GM12892 (cell line): Measurements from ENCODE around the gene ATP13A3.

Experiments used
- DNase-seq: peaks from one replicate; pipeline ENCODE4 v3.0.0; 2011; ENCODE audit not compliant: insufficient read length
- FAIRE-seq: peaks from 2 replicates; lab custom pipeline; 2011; peaks lifted over from hg19 to GRCh38; lab: Jason Lieb, UNC
- POLR2A ChIP-seq: IDR thresholded peaks from 2 replicates; pipeline ENCODE4 v1.6.1; 2011; ENCODE audit warnings: low read depth, low read length, control low read depth
- POLR2AphosphoS5 ChIP-seq: IDR thresholded peaks from 2 replicates; pipeline ENCODE4 v1.6.1; 2011; ENCODE audit warnings: low read depth, low read length, control low read depth
- TAF1 ChIP-seq: IDR thresholded peaks from 2 replicates; pipeline ENCODE4 v1.6.1; 2011; ENCODE audit warnings: low read depth, mild to moderate bottlenecking, control low read depth, low read length, borderline replicate concordance

ATP13A3 gene

DNA sequence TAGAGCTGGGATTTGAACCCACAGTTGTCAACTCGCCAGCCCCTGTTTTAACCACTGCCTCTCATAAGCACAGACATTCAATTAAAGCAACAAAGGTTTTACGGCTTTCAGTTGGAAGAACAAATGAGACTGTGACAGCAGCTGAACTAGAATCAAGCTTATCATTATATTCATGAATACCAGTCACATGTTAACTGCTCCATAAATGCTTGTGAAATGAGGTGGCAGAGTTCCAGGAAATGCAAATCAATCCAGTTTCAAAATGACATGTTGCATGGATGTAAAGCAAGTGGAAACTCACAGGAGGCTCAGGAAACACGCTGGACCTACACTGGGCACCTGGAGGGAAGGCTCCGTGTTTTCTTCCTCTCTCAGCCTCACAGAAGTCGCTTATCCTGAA lies 91.6 kb downstream of the ATP13A3 start:
- FAIRE-seq (no peak), DNase-seq (no peak)
- TF ChIP-seq TAF1, result no peak
- TF ChIP-seq POLR2A, result no peak
- no peak for TF ChIP-seq POLR2AphosphoS5

GRCh38 chr3:194392576-194392975 lies 94.2 kb downstream of the ATP13A3 start:
- no peak for TF ChIP-seq POLR2A
- FAIRE-seq (no peak), DNase-seq (no peak)

- DNase-seq (no peak), FAIRE-seq (no peak)
- TF ChIP-seq POLR2A, result no peak
- TF ChIP-seq POLR2AphosphoS5, result no peak
Measured at GRCh38 chr3:194390835-194391234, 96.0 kb downstream of the ATP13A3 start.

DNA sequence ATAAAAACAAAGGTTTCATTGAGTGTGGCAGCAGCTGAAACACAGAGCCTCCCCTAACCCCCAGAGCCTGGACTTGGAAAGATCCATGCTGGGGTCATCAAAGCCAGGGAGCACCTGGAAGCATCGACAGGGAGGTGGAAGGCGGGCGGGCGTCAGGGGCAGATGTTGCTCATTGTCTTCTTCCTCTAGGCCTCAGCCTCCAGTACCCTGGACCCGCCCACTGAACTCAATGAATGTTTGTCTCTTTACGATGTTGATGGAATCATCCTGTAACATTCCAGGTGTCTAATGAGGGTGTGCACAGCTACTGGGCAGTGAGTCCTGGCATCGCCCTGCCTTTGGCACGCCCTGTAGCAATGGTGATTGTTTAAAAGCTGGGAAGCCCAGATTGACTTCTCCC lies 97.5 kb downstream of the ATP13A3 start:
- DNase-seq (no peak), FAIRE-seq (no peak)
- TF ChIP-seq POLR2AphosphoS5 (no peak), POLR2A (no peak), TAF1 (no peak)

DNA sequence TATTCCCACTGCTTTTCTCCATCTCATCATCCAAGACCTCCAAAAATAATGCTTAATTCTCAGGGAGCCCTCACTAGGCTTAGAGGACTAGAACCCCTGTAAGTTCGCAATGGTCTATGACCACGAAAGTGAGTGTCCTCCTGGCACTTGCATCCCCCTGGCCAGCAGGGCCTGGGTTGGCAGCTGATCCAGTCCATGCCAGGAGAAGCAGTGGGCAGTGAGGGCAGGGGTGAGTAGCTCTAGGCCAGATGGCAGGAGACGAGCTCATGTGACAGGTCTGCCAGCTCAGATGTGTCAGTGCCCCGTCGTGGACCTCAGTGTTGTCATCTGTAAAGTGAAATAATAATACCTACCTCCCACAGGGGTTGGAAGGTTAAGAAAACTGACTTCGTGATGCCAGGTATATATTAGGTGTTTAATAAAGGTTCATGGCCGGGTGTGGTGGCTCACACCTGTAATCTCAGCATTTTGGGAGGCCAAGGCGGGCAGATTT lies 98.8 kb downstream of the ATP13A3 start:
- TF ChIP-seq POLR2A, result no peak
- TF ChIP-seq POLR2AphosphoS5, result no peak
- TF ChIP-seq TAF1, result no peak
- FAIRE-seq (no peak), DNase-seq (no peak)

DNA sequence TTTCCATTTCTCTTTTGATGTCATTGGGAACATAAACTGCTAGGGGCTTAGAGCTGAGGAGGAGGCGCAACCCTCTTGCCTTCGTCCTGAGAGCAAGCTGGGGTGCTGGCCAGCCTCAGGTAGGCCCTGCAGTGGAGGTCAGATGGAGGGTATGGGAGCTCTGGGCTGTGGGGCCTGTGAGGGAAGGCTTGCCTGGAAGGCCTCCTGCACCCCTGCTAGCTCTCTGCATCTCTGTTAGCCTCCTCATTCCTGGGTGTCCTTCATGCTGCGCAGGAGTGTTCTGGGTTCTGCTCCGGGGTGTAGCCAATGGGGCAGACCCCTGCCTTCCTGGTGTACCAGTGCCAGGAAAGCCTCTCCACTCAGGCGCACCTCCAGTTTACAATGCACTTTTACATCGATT lies 99.5 kb downstream of the ATP13A3 start:
- no peak for TF ChIP-seq TAF1
- no peak for TF ChIP-seq POLR2A
- no peak for TF ChIP-seq POLR2AphosphoS5
- FAIRE-seq, result no peak
- DNase-seq, result no peak

- TF ChIP-seq TAF1, result no peak
- no peak for TF ChIP-seq POLR2A
- TF ChIP-seq POLR2AphosphoS5, result no peak
- DNase-seq, result no peak
- FAIRE-seq, result no peak
Measured at GRCh38 chr3:194386648-194387047, 100.2 kb downstream of the ATP13A3 start.

DNA sequence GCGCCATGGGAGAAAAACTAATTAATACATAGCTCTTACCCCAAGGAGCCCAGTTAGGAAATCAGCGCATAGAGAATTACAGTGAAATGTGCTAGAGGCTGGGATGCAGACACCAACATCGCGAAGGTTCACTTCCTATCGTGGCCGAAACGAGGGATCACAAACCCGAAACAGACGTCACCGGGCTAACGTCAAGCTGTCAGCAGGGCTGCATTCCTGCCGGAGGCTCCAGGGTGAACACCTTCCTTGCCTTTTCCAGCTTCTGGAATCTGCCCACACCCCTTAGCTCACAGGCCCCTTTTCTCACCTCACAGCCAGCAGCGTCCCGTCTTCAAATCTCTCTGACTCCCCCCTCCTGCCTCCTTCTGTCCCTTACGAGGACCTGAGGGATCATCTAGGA lies 100.7 kb downstream of the ATP13A3 start:
- DNase-seq (no peak), FAIRE-seq (no peak)
- TF ChIP-seq TAF1, result no peak
- no peak for TF ChIP-seq POLR2A
- no peak for TF ChIP-seq POLR2AphosphoS5

GRCh38 chr3:194384569-194385001 lies 102.2 kb downstream of the ATP13A3 start:
- FAIRE-seq (no peak), DNase-seq (no peak)
- TF ChIP-seq TAF1 (no peak), POLR2A (no peak), POLR2AphosphoS5 (no peak)

- TF ChIP-seq TAF1 (no peak), POLR2AphosphoS5 (no peak), POLR2A (no peak)
- DNase-seq (no peak), FAIRE-seq (no peak)
Measured at GRCh38 chr3:194384156-194384555, 102.6 kb downstream of the ATP13A3 start.

GRCh38 chr3:194383276-194383940 lies 103.4 kb downstream of the ATP13A3 start:
- DNase-seq, result no peak
- TF ChIP-seq POLR2A (no peak), POLR2AphosphoS5 (no peak), TAF1 (no peak)
- no peak for FAIRE-seq

DNA sequence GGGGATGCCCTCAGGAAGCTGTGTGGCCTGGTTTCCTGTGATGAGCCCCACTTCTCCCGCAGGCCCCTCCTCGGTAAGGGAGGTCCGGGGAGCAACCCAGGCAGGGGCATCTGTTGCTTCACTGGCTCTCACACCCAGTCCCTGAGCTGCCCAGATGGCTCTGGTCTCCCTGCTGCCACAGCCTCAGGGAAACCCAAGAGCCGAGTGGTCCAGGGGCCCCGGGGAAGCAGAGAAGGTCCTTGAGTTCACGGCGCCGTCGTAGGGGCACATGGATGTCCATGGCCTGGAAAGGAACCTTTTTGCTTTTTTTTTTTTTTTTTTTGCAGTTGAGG lies 103.9 kb downstream of the ATP13A3 start:
- DNase-seq (no peak), FAIRE-seq (no peak)
- no peak for TF ChIP-seq POLR2A

- DNase-seq, result no peak
- TF ChIP-seq POLR2AphosphoS5 (no peak), POLR2A (no peak), TAF1 (no peak)
- no peak for FAIRE-seq
Measured at GRCh38 chr3:194382196-194382891, 104.5 kb downstream of the ATP13A3 start.
